IPS DF 6.9 (cell line): Measurements from ENCODE around the gene IQCF2.
"Not testable (repeated sequence)": the region's sequence is repeated elsewhere in the genome, so short reads cannot be mapped to it uniquely, and the experiment has no call there.

Experiments
- DNase-seq: peaks from one replicate; pipeline ENCODE4 v3.0.0-alpha.2; 2013; ENCODE audit warnings: low read depth, low spot score
- H3K27ac ChIP-seq: one replicate; pipeline ENCODE4 v1.5.1; 2013; ENCODE audit warnings: low read length, control low read depth
- H3K27me3 ChIP-seq: 2 replicates; pipeline ENCODE4 v1.6.1; 2013; ENCODE audit warnings: mild to moderate bottlenecking, low read length; ENCODE audit not compliant: control insufficient read depth, insufficient read depth
- H3K36me3 ChIP-seq: 2 replicates; pipeline ENCODE4 v1.6.1; 2013; ENCODE audit warnings: low read length; ENCODE audit not compliant: control insufficient read depth, insufficient read depth
- H3K4me1 ChIP-seq: 2 replicates; pipeline ENCODE4 v1.6.1; 2013; ENCODE audit warnings: low read length; ENCODE audit not compliant: control insufficient read depth, insufficient read depth
- H3K4me3 ChIP-seq: 2 replicates; pipeline ENCODE4 v1.5.1; 2013; ENCODE audit warnings: mild to moderate bottlenecking, low read length
- H3K9me3 ChIP-seq: 2 replicates; pipeline ENCODE4 v1.6.1; 2013; ENCODE audit warnings: low read length, inconsistent platforms; ENCODE audit not compliant: control insufficient read depth, insufficient read depth
- WGBS: extraction: QIAGEN DNeasy Blood & Tissue Kit; methylation state at CpG from one replicate; pipeline ENCODE4 v1.1.7; 2013; ENCODE audit warnings: mixed read lengths, missing lambda C conversion rate; ENCODE audit not compliant: insufficient read length, insufficient coverage; 5-methylcytosine and 5-hydroxymethylcytosine counted together

IQCF2 gene

GRCh38 chr3:51830836-51831385, 30.5 kb upstream of the IQCF2 start:
- no peak overlapping the region for H3K4me3 ChIP-seq
- no peaks in the 10 kb centered on the region for H3K4me1 ChIP-seq
- no peak overlapping the region for H3K27ac ChIP-seq
- H3K9me3 ChIP-seq: no peaks in the 10 kb centered on the region
- H3K36me3 ChIP-seq: no peaks in the 10 kb centered on the region
- no peaks in the 10 kb centered on the region for H3K27me3 ChIP-seq
- no peak for DNase-seq
- no CpG with 5 or more reads among the region's 4 CpGs for WGBS

GRCh38 chr3:51836606-51837005, 24.8 kb upstream of the IQCF2 start:
- no peak for DNase-seq
- Histone ChIP-seq H3K4me3 (no peak overlapping the region), H3K9me3 (no peaks in the 10 kb centered on the region), H3K27ac (no peak overlapping the region), H3K4me1 (no peaks in the 10 kb centered on the region), H3K36me3 (no peaks in the 10 kb centered on the region), H3K27me3 (no peaks in the 10 kb centered on the region)
- no CpG with 5 or more reads among the region's 5 CpGs for WGBS

GRCh38 chr3:51845129-51845528, 16.3 kb upstream of the IQCF2 start:
- Histone ChIP-seq H3K4me3 (no peak overlapping the region), H3K4me1 (no peaks in the 10 kb centered on the region), H3K36me3 (no peaks in the 10 kb centered on the region), H3K27ac (no peak overlapping the region), H3K27me3 (no peaks in the 10 kb centered on the region), H3K9me3 (no peaks in the 10 kb centered on the region)
- no CpG with 5 or more reads among the region's 7 CpGs for WGBS
- DNase-seq: peak; percentile 9

GRCh38 chr3:51855411-51855810, 6.0 kb upstream of the IQCF2 start:
- DNase-seq, H3K9me3 ChIP-seq, H3K27ac ChIP-seq, H3K4me1 ChIP-seq, H3K4me3 ChIP-seq, H3K27me3 ChIP-seq, H3K36me3 ChIP-seq: not testable (repeated sequence)
- no CpG with 5 or more reads among the region's 1 CpG for WGBS

GRCh38 chr3:51862886-51863285, 1.5 kb downstream of the IQCF2 start:
- WGBS: no CpG with 5 or more reads among the region's 13 CpGs
- Histone ChIP-seq H3K27ac (no peak overlapping the region), H3K4me3 (no peak overlapping the region), H3K27me3 (no peaks in the 10 kb centered on the region), H3K36me3 (no peaks in the 10 kb centered on the region), H3K4me1 (no peaks in the 10 kb centered on the region), H3K9me3 (no peaks in the 10 kb centered on the region; the same call in 1 of the 2 replicates)
- no peak for DNase-seq

GRCh38 chr3:51868896-51869295, 7.5 kb downstream of the IQCF2 start:
- H3K4me1 ChIP-seq, H3K36me3 ChIP-seq, H3K4me3 ChIP-seq, H3K27me3 ChIP-seq, H3K27ac ChIP-seq, H3K9me3 ChIP-seq, DNase-seq: not testable (repeated sequence)
- WGBS: no CpG with 5 or more reads among the region's 1 CpG

GRCh38 chr3:51869304-51869703, 7.9 kb downstream of the IQCF2 start:
- DNase-seq: no peak

GRCh38 chr3:51873253-51873766, 11.9 kb downstream of the IQCF2 start:
- Histone ChIP-seq H3K36me3 (no peaks in the 10 kb centered on the region), H3K27me3 (no peaks in the 10 kb centered on the region), H3K4me3 (no peak overlapping the region), H3K9me3 (no peaks in the 10 kb centered on the region), H3K27ac (no peak overlapping the region), H3K4me1 (no peaks in the 10 kb centered on the region)
- WGBS: no CpG with 5 or more reads among the region's 1 CpG
- DNase-seq: no peak

More at GRCh38 chr3:51869304-51869703, 7.9 kb downstream of the IQCF2 start:
- Histone ChIP-seq H3K4me3 (no peak overlapping the region), H3K9me3 (no peaks in the 10 kb centered on the region), H3K4me1 (no peaks in the 10 kb centered on the region), H3K27ac (no peak overlapping the region), H3K27me3 (no peaks in the 10 kb centered on the region), H3K36me3 (no peaks in the 10 kb centered on the region)
- no CpG with 5 or more reads among the region's 2 CpGs for WGBS

GRCh38 chr3:51873876-51874275, 12.5 kb downstream of the IQCF2 start:
- no CpG with 5 or more reads among the region's 10 CpGs for WGBS
- Histone ChIP-seq H3K9me3 (no peaks in the 10 kb centered on the region), H3K27me3 (no peaks in the 10 kb centered on the region), H3K36me3 (no peaks in the 10 kb centered on the region), H3K27ac (no peak overlapping the region), H3K4me1 (no peaks in the 10 kb centered on the region), H3K4me3 (no peak overlapping the region)
- no peak for DNase-seq

- H3K36me3 ChIP-seq: no peaks in the 10 kb centered on the region
- DNase-seq: no peak
- H3K4me1 ChIP-seq: no peaks in the 10 kb centered on the region
- no peak overlapping the region for H3K4me3 ChIP-seq
- no peak overlapping the region for H3K27ac ChIP-seq
- no CpG with 5 or more reads among the region's 2 CpGs for WGBS
- H3K9me3 ChIP-seq: no peaks in the 10 kb centered on the region
- H3K27me3 ChIP-seq: no peaks in the 10 kb centered on the region
Measured at GRCh38 chr3:51874411-51874810, 13.0 kb downstream of the IQCF2 start.

GRCh38 chr3:51874889-51875288, 13.5 kb downstream of the IQCF2 start:
- no CpG with 5 or more reads among the region's 4 CpGs for WGBS
- H3K27me3 ChIP-seq: no peaks in the 10 kb centered on the region

More at GRCh38 chr3:51874889-51875288, 13.5 kb downstream of the IQCF2 start:
- no peak overlapping the region for H3K27ac ChIP-seq
- H3K4me3 ChIP-seq: no peak overlapping the region
- H3K4me1 ChIP-seq: no peaks in the 10 kb centered on the region
- DNase-seq: no peak
- no peaks in the 10 kb centered on the region for H3K9me3 ChIP-seq
- no peaks in the 10 kb centered on the region for H3K36me3 ChIP-seq
